HepG2 (cell line): Measurements from ENCODE around the gene NDEL1. TPM values are rescaled to one million over a fixed set of nuclear protein-coding genes. Genes with fewer than 3 reads are reported as not detected.

Source experiments
- CREM ChIP-seq, 2 experiments: sonication (generic) in 1 of 2; formaldehyde crosslinking in 1 of 2; IDR thresholded peaks; 2 replicates each; pipeline versions ENCODE4 v1.4.0 to v1.6.1; 2016 to 2020; ENCODE audit warnings: antibody characterized with exemption in 1 of 2, mild to moderate bottlenecking in 1 of 2, missing genetic modification reagents in 1 of 2
- ELF3 ChIP-seq: IDR thresholded peaks from 2 replicates; pipeline ENCODE4 v1.6.1; 2016; ENCODE audit warnings: missing genetic modification reagents, missing compliant biosample characterization
- FOSL2 ChIP-seq: sonication (generic); formaldehyde crosslinking; IDR thresholded peaks from 2 replicates; pipeline ENCODE4 v1.4.0; 2020; ENCODE audit warnings: missing genetic modification reagents
- KLF11 ChIP-seq: IDR thresholded peaks from 2 replicates; pipeline ENCODE4 v1.6.1; 2016; ENCODE audit warnings: missing compliant biosample characterization
- RORA ChIP-seq: sonication (generic); formaldehyde crosslinking; IDR thresholded peaks from 2 replicates; pipeline ENCODE4 v1.5.0; 2020; ENCODE audit warnings: mild to moderate bottlenecking, missing genetic modification reagents, moderate library complexity
- TCF7L2 ChIP-seq: IDR thresholded peaks from 2 replicates; pipeline ENCODE4 v1.6.1; 2011; ENCODE audit warnings: mild to moderate bottlenecking, low read depth, low read length, moderate library complexity
- TRIM24 ChIP-seq: sonication (generic); formaldehyde crosslinking; IDR thresholded peaks from 2 replicates; pipeline ENCODE4 v1.8.0; 2022; ENCODE audit warnings: mild to moderate bottlenecking, missing genetic modification reagents
- TSC22D2 ChIP-seq: sonication (generic); formaldehyde crosslinking; IDR thresholded peaks from 2 replicates; pipeline ENCODE4 v1.5.1; 2020; ENCODE audit warnings: missing genetic modification reagents, mild to moderate bottlenecking, borderline replicate concordance
- YY1 ChIP-seq: IDR thresholded peaks from 2 replicates; pipeline ENCODE4 v1.6.1; 2011; ENCODE audit warnings: low read length, low read depth, moderate library complexity, mild to moderate bottlenecking; ENCODE audit not compliant: insufficient read depth, insufficient replicate concordance
- ZC3H4 ChIP-seq: sonication (generic); formaldehyde crosslinking; IDR thresholded peaks from 2 replicates; pipeline ENCODE4 v1.4.0; 2020; ENCODE audit warnings: missing genetic modification reagents, borderline replicate concordance
- ZFAT ChIP-seq: sonication (generic); formaldehyde crosslinking; conservative IDR thresholded peaks from 2 replicates; pipeline ENCODE4 v1.8.1; 2023; ENCODE audit warnings: missing genetic modification reagents, inconsistent platforms
- ZNF225 ChIP-seq: sonication (generic); formaldehyde crosslinking; IDR thresholded peaks from 2 replicates; pipeline ENCODE4 v1.4.0; 2020; ENCODE audit warnings: mild to moderate bottlenecking, missing genetic modification reagents
- ZNF383 ChIP-seq: sonication (generic); formaldehyde crosslinking; IDR thresholded peaks from 2 replicates; pipeline ENCODE4 v1.4.0; 2020; ENCODE audit warnings: missing genetic modification reagents, mild to moderate bottlenecking, borderline replicate concordance
- polyA plus RNA-seq, 8 experiments: library from polyadenylated mRNA; depleted of rRNA in 3 of 8; stranded (reverse) in 7 of 8; unstranded in 1 of 8; fragments of >200 nt; fragmentation: Illumina TruSeq in 4 of 8; extraction: Trizol in 4 of 8; gene quantifications; 2 replicates each; pipeline versions ENCODE4 v1.2.1 to v1.2.3, GENCODE V29; 2011 to 2016; ENCODE audit warnings: low read depth in 4 of 8, missing spikeins in 1 of 8, mixed read lengths in 1 of 8; ENCODE audit not compliant: insufficient read depth in 1 of 8
- total RNA-seq, 5 experiments: library from RNA; depleted of rRNA; stranded (reverse); fragments of >200 nt; fragmentation: Illumina TruSeq; extraction: Trizol; gene quantifications; 2 replicates each; pipeline ENCODE4 v1.2.3, GENCODE V29; 2016; ENCODE audit warnings: low read depth in 1 of 5
- TF ChIP-seq, protein P1 (sequence below), 2 experiments: IDR thresholded peaks; 2 replicates each; pipeline ENCODE4 v1.6.1; 2011 to 2012; ENCODE audit warnings: low read length in 2 of 2, borderline replicate concordance in 1 of 2, low read depth in 1 of 2, mild to moderate bottlenecking in 1 of 2, moderate library complexity in 1 of 2
- TF ChIP-seq, protein P2 (sequence below): fragments of 450-650 bp; IDR thresholded peaks from 2 replicates; pipeline ENCODE4 v1.6.1; 2017
- TF ChIP-seq, protein P3 (sequence below): IDR thresholded peaks from 2 replicates; pipeline ENCODE4 v1.6.1; 2012; ENCODE audit warnings: low read depth, low read length, improper control_type of control experiment
- TF ChIP-seq, protein P4 (sequence below): sonication (generic); formaldehyde crosslinking; IDR thresholded peaks from 2 replicates; pipeline ENCODE4 v1.4.0; 2020; ENCODE audit warnings: missing genetic modification reagents

Gene NDEL1
- total and polyA plus RNA-seq, 2 of the 13 experiments (the other 11 are each of a cell fraction or from before 2014, with no cell fraction given), result 59.8 to 153 TPM

DNA sequence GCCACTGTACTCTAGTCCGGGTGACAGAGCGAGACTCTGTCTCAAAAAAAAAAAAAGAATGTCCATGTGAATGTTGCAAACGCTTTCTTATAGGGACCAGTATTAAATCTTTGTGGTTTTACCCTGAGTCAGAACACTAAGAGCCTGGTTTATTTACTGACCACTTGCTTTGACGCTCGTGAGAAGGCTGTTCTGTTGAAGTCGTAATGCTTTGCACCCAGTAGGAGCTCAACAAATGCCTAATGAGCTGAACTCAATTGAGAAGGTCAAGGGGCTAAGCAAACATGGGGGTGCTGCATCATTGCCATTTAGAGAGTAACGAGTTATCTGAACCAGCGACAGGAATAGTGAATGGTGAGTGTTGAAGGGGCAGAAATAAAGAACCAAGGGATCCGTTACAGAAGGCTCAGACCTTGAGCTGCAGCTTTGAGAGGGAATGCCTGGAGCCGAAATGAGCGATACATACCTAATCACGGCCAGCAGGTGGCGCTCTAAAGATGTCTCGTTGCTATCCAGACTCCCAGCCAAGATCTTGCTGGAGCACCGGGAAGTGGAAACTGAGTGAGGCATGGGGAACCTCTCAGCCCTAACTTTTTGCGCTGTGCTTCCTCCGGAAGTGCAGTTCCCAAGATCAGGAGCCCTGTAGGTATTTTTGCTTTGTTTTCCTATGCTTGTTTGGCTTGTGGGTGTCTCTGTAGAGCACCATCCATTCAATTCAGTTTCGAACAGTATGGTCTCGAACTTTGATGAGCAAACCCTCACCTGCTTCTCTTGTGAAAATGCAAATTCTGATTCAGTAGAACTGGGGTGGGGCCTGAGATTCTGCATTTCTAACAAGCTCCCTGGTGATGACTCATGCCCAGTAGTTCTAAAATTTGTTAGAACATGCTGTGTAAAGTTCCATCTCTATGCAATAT is 25.5 kb upstream of the NDEL1 start (continued):
- TF ChIP-seq, protein P1, sequence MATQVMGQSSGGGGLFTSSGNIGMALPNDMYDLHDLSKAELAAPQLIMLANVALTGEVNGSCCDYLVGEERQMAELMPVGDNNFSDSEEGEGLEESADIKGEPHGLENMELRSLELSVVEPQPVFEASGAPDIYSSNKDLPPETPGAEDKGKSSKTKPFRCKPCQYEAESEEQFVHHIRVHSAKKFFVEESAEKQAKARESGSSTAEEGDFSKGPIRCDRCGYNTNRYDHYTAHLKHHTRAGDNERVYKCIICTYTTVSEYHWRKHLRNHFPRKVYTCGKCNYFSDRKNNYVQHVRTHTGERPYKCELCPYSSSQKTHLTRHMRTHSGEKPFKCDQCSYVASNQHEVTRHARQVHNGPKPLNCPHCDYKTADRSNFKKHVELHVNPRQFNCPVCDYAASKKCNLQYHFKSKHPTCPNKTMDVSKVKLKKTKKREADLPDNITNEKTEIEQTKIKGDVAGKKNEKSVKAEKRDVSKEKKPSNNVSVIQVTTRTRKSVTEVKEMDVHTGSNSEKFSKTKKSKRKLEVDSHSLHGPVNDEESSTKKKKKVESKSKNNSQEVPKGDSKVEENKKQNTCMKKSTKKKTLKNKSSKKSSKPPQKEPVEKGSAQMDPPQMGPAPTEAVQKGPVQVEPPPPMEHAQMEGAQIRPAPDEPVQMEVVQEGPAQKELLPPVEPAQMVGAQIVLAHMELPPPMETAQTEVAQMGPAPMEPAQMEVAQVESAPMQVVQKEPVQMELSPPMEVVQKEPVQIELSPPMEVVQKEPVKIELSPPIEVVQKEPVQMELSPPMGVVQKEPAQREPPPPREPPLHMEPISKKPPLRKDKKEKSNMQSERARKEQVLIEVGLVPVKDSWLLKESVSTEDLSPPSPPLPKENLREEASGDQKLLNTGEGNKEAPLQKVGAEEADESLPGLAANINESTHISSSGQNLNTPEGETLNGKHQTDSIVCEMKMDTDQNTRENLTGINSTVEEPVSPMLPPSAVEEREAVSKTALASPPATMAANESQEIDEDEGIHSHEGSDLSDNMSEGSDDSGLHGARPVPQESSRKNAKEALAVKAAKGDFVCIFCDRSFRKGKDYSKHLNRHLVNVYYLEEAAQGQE (IDR thresholded peaks at IDR 0.05; ENCODE audit: borderline replicate concordance in 1 of 2, low read depth in 1 of 2, low read length in 2 of 2), result no peak
- no peak for TF ChIP-seq ZFAT (CRISPR knock-in tag)
- no peak for TF ChIP-seq CREM (IDR thresholded peaks at IDR 0.05)
- no peak for TF ChIP-seq CREM (CRISPR knock-in tag; IDR thresholded peaks at IDR 0.05)
- TF ChIP-seq, protein P2, sequence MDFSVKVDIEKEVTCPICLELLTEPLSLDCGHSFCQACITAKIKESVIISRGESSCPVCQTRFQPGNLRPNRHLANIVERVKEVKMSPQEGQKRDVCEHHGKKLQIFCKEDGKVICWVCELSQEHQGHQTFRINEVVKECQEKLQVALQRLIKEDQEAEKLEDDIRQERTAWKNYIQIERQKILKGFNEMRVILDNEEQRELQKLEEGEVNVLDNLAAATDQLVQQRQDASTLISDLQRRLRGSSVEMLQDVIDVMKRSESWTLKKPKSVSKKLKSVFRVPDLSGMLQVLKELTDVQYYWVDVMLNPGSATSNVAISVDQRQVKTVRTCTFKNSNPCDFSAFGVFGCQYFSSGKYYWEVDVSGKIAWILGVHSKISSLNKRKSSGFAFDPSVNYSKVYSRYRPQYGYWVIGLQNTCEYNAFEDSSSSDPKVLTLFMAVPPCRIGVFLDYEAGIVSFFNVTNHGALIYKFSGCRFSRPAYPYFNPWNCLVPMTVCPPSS, result no peak
- TF ChIP-seq ZC3H4 (CRISPR knock-in tag), result no peak
- TF ChIP-seq TCF7L2, result no peak
- no peak for TF ChIP-seq TRIM24 (CRISPR knock-in tag)
- no peak for TF ChIP-seq ZNF383 (CRISPR knock-in tag)
- TF ChIP-seq TSC22D2 (CRISPR knock-in tag), result peak; percentile 64; the same call in 1 of the 2 replicates
- TF ChIP-seq, protein P3, sequence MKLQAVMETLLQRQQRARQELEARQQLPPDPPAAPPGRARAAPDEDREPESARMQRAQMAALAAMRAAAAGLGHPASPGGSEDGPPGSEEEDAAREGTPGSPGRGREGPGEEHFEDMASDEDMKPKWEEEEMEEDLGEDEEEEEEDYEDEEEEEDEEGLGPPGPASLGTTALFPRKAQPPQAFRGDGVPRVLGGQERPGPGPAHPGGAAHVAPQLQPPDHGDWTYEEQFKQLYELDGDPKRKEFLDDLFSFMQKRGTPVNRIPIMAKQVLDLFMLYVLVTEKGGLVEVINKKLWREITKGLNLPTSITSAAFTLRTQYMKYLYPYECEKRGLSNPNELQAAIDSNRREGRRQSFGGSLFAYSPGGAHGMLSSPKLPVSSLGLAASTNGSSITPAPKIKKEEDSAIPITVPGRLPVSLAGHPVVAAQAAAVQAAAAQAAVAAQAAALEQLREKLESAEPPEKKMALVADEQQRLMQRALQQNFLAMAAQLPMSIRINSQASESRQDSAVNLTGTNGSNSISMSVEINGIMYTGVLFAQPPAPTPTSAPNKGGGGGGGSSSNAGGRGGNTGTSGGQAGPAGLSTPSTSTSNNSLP, result 0 out of 2 replicates have a peak, but pooled peaks have one; percentile 4
- TF ChIP-seq ELF3 (CRISPR knock-in tag), result peak; percentile 79
- no peak for TF ChIP-seq RORA (CRISPR knock-in tag)
- TF ChIP-seq ZNF225 (CRISPR knock-in tag), result no peak
- TF ChIP-seq FOSL2 (CRISPR knock-in tag), result peak; percentile 35; the same call in 1 of the 2 replicates
- TF ChIP-seq, protein P4, sequence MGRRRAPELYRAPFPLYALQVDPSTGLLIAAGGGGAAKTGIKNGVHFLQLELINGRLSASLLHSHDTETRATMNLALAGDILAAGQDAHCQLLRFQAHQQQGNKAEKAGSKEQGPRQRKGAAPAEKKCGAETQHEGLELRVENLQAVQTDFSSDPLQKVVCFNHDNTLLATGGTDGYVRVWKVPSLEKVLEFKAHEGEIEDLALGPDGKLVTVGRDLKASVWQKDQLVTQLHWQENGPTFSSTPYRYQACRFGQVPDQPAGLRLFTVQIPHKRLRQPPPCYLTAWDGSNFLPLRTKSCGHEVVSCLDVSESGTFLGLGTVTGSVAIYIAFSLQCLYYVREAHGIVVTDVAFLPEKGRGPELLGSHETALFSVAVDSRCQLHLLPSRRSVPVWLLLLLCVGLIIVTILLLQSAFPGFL (CRISPR knock-in tag), result no peak
- TF ChIP-seq KLF11 (CRISPR knock-in tag), result no peak
- no peak for TF ChIP-seq YY1
